K562 (cell line): Measurements from ENCODE around the gene TLE7. TPM values are rescaled to one million over a fixed set of nuclear protein-coding genes. Genes with fewer than 3 reads are reported as not detected.

ENCODE experiments used
- ATAC-seq: fragments of 200-7000 bp; cut with Tn5 transposase; 3 replicates; pipeline ENCODE4 v1.9.1; 2020; ENCODE audit warnings: moderate library complexity
- BruUV-seq: library from RNA; stranded (reverse); fragments of 400-500 nt; replicated peaks from 2 replicates; lab custom pipeline; 2021; lab: Mats Ljungman, UMichigan
- CTCF ChIA-PET: fragments of 300-600 bp; formaldehyde crosslinking; extraction: SDS; loops from one replicate; lab custom pipeline; 2021; ENCODE audit warnings: low intra/inter-chr PET ratio; lab: Yijun Ruan, JAX
- POLR2A ChIA-PET: fragments of 300-600, 350-650 bp; sonication (Branson Sonifier 250); formaldehyde crosslinking; extraction: SDS; loops from one replicate; lab custom pipeline; 2021; ENCODE audit warnings: antibody characterized with exemption, inconsistent platforms; lab: Yijun Ruan, JAX
- DNase-seq, 4 experiments: peaks; one replicate each; pipeline versions ENCODE4 v3.0.0 to v3.0.0-alpha.2; 2011 to 2018; ENCODE audit warnings: low spot score in 3 of 4, mixed read lengths in 3 of 4; ENCODE audit errors: extremely low read depth in 1 of 4
- FAIRE-seq: peaks from 2 replicates; lab custom pipeline; 2011; peaks lifted over from hg19 to GRCh38; lab: Jason Lieb, UNC
- H2AFZ ChIP-seq: 2 replicates; pipeline ENCODE4 v1.6.0; 2011; ENCODE audit warnings: low read depth, low read length, control low read depth, inconsistent platforms
- H3K27ac ChIP-seq: fragments of 200-600 bp; 3 replicates; pipeline ENCODE4 v1.8.0; 2011; ENCODE audit warnings: low read depth, mild to moderate bottlenecking, control low read depth, inconsistent platforms, low read length, moderate library complexity, mixed read lengths; ENCODE audit errors: extremely low read depth
- H3K27me3 ChIP-seq, 2 experiments: fragments of 300-600 bp in 1 of 2; 2 replicates in 1 of 2; 3 replicates in 1 of 2; pipeline versions ENCODE4 v1.6.0 to v1.8.0; 2011; ENCODE audit warnings: inconsistent platforms in 2 of 2, low read length in 2 of 2, mild to moderate bottlenecking in 1 of 2, mixed read lengths in 1 of 2, moderate library complexity in 1 of 2; ENCODE audit not compliant: control insufficient read depth in 2 of 2, insufficient read depth in 2 of 2
- H3K36me3 ChIP-seq: fragments of 300-600 bp; 3 replicates; pipeline ENCODE4 v1.8.0; 2011; ENCODE audit warnings: mild to moderate bottlenecking, low read length, inconsistent platforms; ENCODE audit not compliant: control insufficient read depth, insufficient read depth
- H3K4me1 ChIP-seq, 2 experiments: fragments of 200-600 bp in 1 of 2; replicated peaks in 1 of 2; 2 replicates in 1 of 2; 3 replicates in 1 of 2; pipeline versions ENCODE4 v1.5.1 to v1.8.0; 2011; ENCODE audit warnings: inconsistent platforms in 2 of 2, low read length in 2 of 2, mild to moderate bottlenecking in 1 of 2, mixed read lengths in 1 of 2, moderate library complexity in 1 of 2; ENCODE audit not compliant: control insufficient read depth in 2 of 2, insufficient read depth in 2 of 2
- H3K4me2 ChIP-seq: 2 replicates; pipeline ENCODE4 v1.6.1; 2011; ENCODE audit warnings: low read length, control low read depth, inconsistent platforms, mixed read lengths; ENCODE audit not compliant: insufficient read depth
- H3K4me3 ChIP-seq: fragments of 200-600 bp; sonication (generic), shearing (Covaris generic); 2 replicates; pipeline ENCODE4 v1.5.1; 2016; ENCODE audit warnings: control low read depth, inconsistent platforms
- H3K79me2 ChIP-seq: fragments of 200-600 bp; 3 replicates; pipeline ENCODE4 v1.8.0; 2011; ENCODE audit warnings: low read length, inconsistent platforms; ENCODE audit not compliant: control insufficient read depth, insufficient read depth
- H3K9ac ChIP-seq, 2 experiments: 2 replicates each; pipeline versions ENCODE4 v1.6.0 to v1.6.1; 2011; ENCODE audit warnings: low read depth in 2 of 2, low read length in 2 of 2, control low read depth in 1 of 2, inconsistent platforms in 1 of 2, mild to moderate bottlenecking in 1 of 2, mixed read lengths in 1 of 2; ENCODE audit not compliant: insufficient read depth in 1 of 2
- H3K9me1 ChIP-seq: one replicate; pipeline ENCODE4 v1.6.0; 2011; ENCODE audit warnings: inconsistent platforms, mild to moderate bottlenecking, low read length, moderate library complexity; ENCODE audit not compliant: control insufficient read depth, insufficient read depth
- H3K9me3 ChIP-seq: replicated peaks from 2 replicates; pipeline ENCODE4 v1.5.1; 2011; ENCODE audit warnings: low read depth, low read length, inconsistent platforms; ENCODE audit not compliant: control insufficient read depth, insufficient read depth
- H4K20me1 ChIP-seq: replicated peaks from 2 replicates; pipeline ENCODE4 v1.6.1; 2011; ENCODE audit warnings: low read length, inconsistent platforms, mixed read lengths; ENCODE audit not compliant: control insufficient read depth, insufficient read depth
- BCL6 ChIP-seq: fragments of 250-450 bp; sonication (Bioruptor Pico); IDR thresholded peaks from 2 replicates; pipeline ENCODE4 v1.4.0; 2020
- CTCFL ChIP-seq: IDR thresholded peaks from 2 replicates; pipeline ENCODE4 v1.6.1; 2011; ENCODE audit warnings: borderline replicate concordance, low read depth, mild to moderate bottlenecking, moderate library complexity, low read length; ENCODE audit not compliant: insufficient read depth, poor library complexity, severe bottlenecking
- E2F8 ChIP-seq: fragments of 450-650 bp; IDR thresholded peaks from 2 replicates; pipeline ENCODE4 v1.7.1; 2018; ENCODE audit warnings: mild to moderate bottlenecking, low read depth; ENCODE audit not compliant: partially characterized antibody
- GATAD2B ChIP-seq: fragments of 450-650 bp; IDR thresholded peaks from 2 replicates; pipeline ENCODE4 v1.6.1; 2017; ENCODE audit warnings: mild to moderate bottlenecking, borderline replicate concordance
- HSF4 ChIP-seq: fragments of 250-450 bp; sonication (Bioruptor Pico); IDR thresholded peaks from 2 replicates; pipeline ENCODE4 v2.1.2; 2022; ENCODE audit warnings: mild to moderate bottlenecking, moderate library complexity, borderline replicate concordance
- RAD21 ChIP-seq, 2 experiments: fragments of 250-450 bp in 1 of 2; fragments of 450-650 bp in 1 of 2; sonication (Bioruptor Pico) in 1 of 2; formaldehyde crosslinking in 1 of 2; IDR thresholded peaks in 1 of 2; conservative IDR thresholded peaks in 1 of 2; 2 replicates each; pipeline versions ENCODE4 v1.4.0 to v1.8.0; 2020 to 2022; ENCODE audit warnings: mild to moderate bottlenecking in 2 of 2, moderate library complexity in 1 of 2
- RB1 ChIP-seq: fragments of 450-650 bp; IDR thresholded peaks from 2 replicates; pipeline ENCODE4 v1.6.1; 2017; ENCODE audit warnings: low read depth, mild to moderate bottlenecking
- RBM15 ChIP-seq: fragments of 200-400 bp; formaldehyde crosslinking; IDR thresholded peaks from 2 replicates; pipeline ENCODE4 v1.6.1; 2018; ENCODE audit warnings: mild to moderate bottlenecking, low read length, moderate library complexity; ENCODE audit not compliant: insufficient read depth
- SUPT5H ChIP-seq: fragments of 450-650 bp; IDR thresholded peaks from 2 replicates; pipeline ENCODE4 v1.6.1; 2016
- TEAD1 ChIP-seq, 2 experiments: fragments of 450-650 bp in 1 of 2; sonication (generic) in 1 of 2; formaldehyde crosslinking; IDR thresholded peaks; 2 replicates each; pipeline versions ENCODE4 v1.4.0 to v1.8.0; 2020 to 2022; ENCODE audit warnings: mild to moderate bottlenecking in 2 of 2, missing genetic modification reagents in 1 of 2
- WGBS: fragments of 100-300 bp; shearing (Covaris generic); methylation state at CpG from one replicate; pipeline ENCODE4 v1.1.6; 2016; ENCODE audit warnings: low coverage, mixed read lengths; ENCODE audit not compliant: insufficient coverage; ENCODE audit errors: missing lambda C conversion rate; 5-methylcytosine and 5-hydroxymethylcytosine counted together
- in situ Hi-C: fragments of 300-500 bp; cut with MboI; formaldehyde crosslinking; loops from 4 replicates; pipeline ENCODE4 v1.15.0; 2018; ENCODE audit warnings: inconsistent platforms, mixed read lengths
- intact Hi-C: fragments of 100-400 bp; cut with micrococcal nuclease; formaldehyde crosslinking; loops from 2 replicates; pipeline ENCODE4 v1.14.2; 2022
- polyA plus RNA-seq, 8 experiments: library from polyadenylated mRNA; depleted of rRNA in 4 of 8; stranded (reverse) in 5 of 8; unstranded in 3 of 8; fragments of >200 nt; fragmentation: Nextera tagmentation in 2 of 8; fragmentation: Illumina TruSeq in 1 of 8; extraction: Ambion mirVana in 2 of 8; extraction: Trizol in 1 of 8; gene quantifications; 2 replicates each; pipeline versions ENCODE4 v1.2.1 to v1.2.3, GENCODE V29; 2011 to 2014; ENCODE audit warnings: inconsistent platforms in 1 of 8, missing spikeins in 1 of 8
- total RNA-seq, 7 experiments: library from RNA; depleted of rRNA in 6 of 7; stranded (reverse); fragments of >200 nt in 6 of 7; fragmentation: Illumina TruSeq in 2 of 7; extraction: Trizol in 2 of 7; gene quantifications; 2 replicates each; pipeline versions ENCODE4 v1.2.1 to v1.2.3, GENCODE V29; 2011 to 2021; ENCODE audit warnings: low replicate concordance in 1 of 7

TLE7 gene
- total and polyA plus RNA-seq, 9 of the 15 experiments (the other 6 are each of a cell fraction or from before 2014, with no cell fraction given) = not detected

- TF ChIP-seq CTCFL (peak; percentile 28), BCL6 (CRISPR knock-in tag) (no peak)
These were observed 355 bp downstream of the TLE7 start (continued) for GRCh38 chr16:71441348-71442050.

GRCh38 chr16:71440669-71441347, 1.0 kb downstream of the TLE7 start:
- no peak overlapping the region for H3K4me2 ChIP-seq
- no TSS peak for BruUV-seq
- DNase-seq = peak; percentile 59 to 75 (median 72)
- no peak overlapping the region for H3K9ac ChIP-seq
- H3K9me1 ChIP-seq = no peaks in the 10 kb centered on the region
- H2AFZ ChIP-seq = no peak overlapping the region
- no peak overlapping the region for H3K4me3 ChIP-seq
- no peaks in the 10 kb centered on the region for H3K79me2 ChIP-seq
- no peaks in the 10 kb centered on the region for H3K36me3 ChIP-seq
- H3K9me3 ChIP-seq = peaks cover 1% of the 10 kb centered on the region; the same call in 1 of the 2 replicates
- 22% methylated on average over 23 of the region's 25 CpGs for WGBS
- H3K27ac ChIP-seq = no peak overlapping the region
- FAIRE-seq = peak; percentile 82
- ATAC-seq = peak; percentile 92
- POLR2A ChIA-PET = no interaction called here
- no peaks in the 10 kb centered on the region for H4K20me1 ChIP-seq
- intact Hi-C loops (loop anchor here (2.0 kb wide), 1 partner anchor 28 kb away; no protein-coding TSS in a partner anchor), in situ Hi-C loops (no loop called here)
- H3K27me3 ChIP-seq = peaks cover 10 to 20% of the 10 kb centered on the region in 2 experiments
- CTCF ChIA-PET = interaction anchor here (1.2 to 2.1 kb wide), 2 partner anchors 28 to 59 kb away, joined by 10 to 14 read pairs; no protein-coding TSS in a partner anchor
- peaks cover 0 to 8% of the 10 kb centered on the region in 2 experiments; a peak in 2 of 5 replicates for H3K4me1 ChIP-seq
- TF ChIP-seq E2F8 (no peak), CTCFL (peak; percentile 26), TEAD1 (CRISPR knock-in tag; IDR thresholded peaks at IDR 0.05) (no peak), RAD21 (CRISPR knock-in tag; conservative IDR thresholded peaks at IDR 0.05 in 1 of 2, IDR thresholded peaks at IDR 0.05 in 1 of 2) (peak; percentile 24 to 56; a peak in 3 of 4 replicates), GATAD2B (no peak), SUPT5H (no peak), RB1 (peak; percentile 25; the same call in 1 of the 2 replicates), RBM15 (no peak), HSF4 (no peak)
